HCT116 (cell line): ENCODE results near the gene SMIM5. TPM values are rescaled to one million over a fixed set of nuclear protein-coding genes. Genes with fewer than 3 reads are reported as not detected.
A peak's percentile ranks its signal among the peaks of the same experiment; 100 is the strongest.

ENCODE experiments used
- ATAC-seq: fragments of 200-7000 bp; cut with Tn5 transposase; 2 replicates; pipeline ENCODE4 v1.9.1; 2020; ENCODE audit warnings: mild to moderate bottlenecking, moderate library complexity
- BruUV-seq: library from RNA; stranded (reverse); fragments of 400-500 nt; replicated peaks from 2 replicates; lab custom pipeline; 2021; lab: Mats Ljungman, UMichigan
- CTCF ChIA-PET: fragments of 300-600 bp; sonication (Branson Sonifier 250); formaldehyde crosslinking; loops from one replicate; lab custom pipeline; 2021; ENCODE audit warnings: antibody characterized with exemption; lab: Charles Lee
- POLR2A ChIA-PET: fragments of 300-600, 350-600 bp; sonication (Branson Sonifier 250); formaldehyde crosslinking; loops from one replicate; lab custom pipeline; 2021; ENCODE audit warnings: antibody characterized with exemption; lab: Charles Lee
- RAD21 ChIA-PET, 2 experiments: fragments of 300-600 bp; sonication (Branson Sonifier 250); formaldehyde crosslinking; loops; one replicate each; lab custom pipeline; 2023; ENCODE audit warnings: low total read pairs in 2 of 2; ENCODE audit not compliant: uncharacterized antibody in 2 of 2, unreplicated experiment in 2 of 2, low non-redundant PET in 1 of 2; lab: Charles Lee
- DNase-seq: peaks from one replicate; pipeline ENCODE4 v3.0.0-alpha.2; 2010; ENCODE audit warnings: low read depth, low spot score
- H2AFZ ChIP-seq: fragments of 200-600 bp; shearing (Covaris generic), sonication (generic); 2 replicates; pipeline ENCODE4 v1.6.1; 2017; ENCODE audit warnings: low read depth, mixed run types, mixed read lengths, antibody characterized with exemption, low read length; ENCODE audit not compliant: poor library complexity, severe bottlenecking
- H3K27ac ChIP-seq: 2 replicates; pipeline ENCODE4 v1.5.1; 2012; ENCODE audit warnings: low read depth, low read length
- H3K27me3 ChIP-seq: fragments of 200-600 bp; sonication (generic); 2 replicates; pipeline ENCODE4 v1.6.1; 2016; ENCODE audit warnings: mixed run types, low read length, mixed read lengths; ENCODE audit not compliant: insufficient read depth
- H3K36me3 ChIP-seq, 2 experiments: fragments of 200-500 bp in 1 of 2; fragments of 200-600 bp in 1 of 2; sonication (Bioruptor generic) in 1 of 2; sonication (generic) in 1 of 2; 2 replicates each; pipeline versions ENCODE4 v1.5.1 to v1.6.1; 2014 to 2016; ENCODE audit warnings: low read length in 2 of 2, inconsistent platforms in 1 of 2, mixed read lengths in 1 of 2, mixed run types in 1 of 2; ENCODE audit not compliant: insufficient read depth in 2 of 2, control insufficient read depth in 1 of 2
- H3K4me1 ChIP-seq, 2 experiments: fragments of 200-600 bp in 1 of 2; sonication (generic) in 1 of 2; 2 replicates each; pipeline versions ENCODE4 v1.5.1 to v1.6.1; 2012 to 2017; ENCODE audit warnings: low read length in 2 of 2, inconsistent platforms in 1 of 2, mild to moderate bottlenecking in 1 of 2, mixed read lengths in 1 of 2, mixed run types in 1 of 2, moderate library complexity in 1 of 2; ENCODE audit not compliant: insufficient read depth in 2 of 2, control insufficient read depth in 1 of 2
- H3K4me2 ChIP-seq: fragments of 200-600 bp; sonication (generic); 2 replicates; pipeline ENCODE4 v1.6.1; 2017; ENCODE audit warnings: mixed run types, low read length, mixed read lengths
- H3K4me3 ChIP-seq, 2 experiments: fragments of 200-600 bp in 1 of 2; sonication (generic) in 1 of 2; replicated peaks in 1 of 2; 2 replicates each; pipeline ENCODE4 v1.5.1; 2011 to 2016; ENCODE audit warnings: low read length in 2 of 2, control low read depth in 1 of 2, low read depth in 1 of 2, mild to moderate bottlenecking in 1 of 2, mixed read lengths in 1 of 2, mixed run types in 1 of 2
- H3K79me2 ChIP-seq: fragments of 200-600 bp; sonication (generic); 2 replicates; pipeline ENCODE4 v1.6.1; 2017; ENCODE audit warnings: mild to moderate bottlenecking, mixed run types, low read length, moderate library complexity, mixed read lengths; ENCODE audit not compliant: insufficient read depth
- H3K9ac ChIP-seq: fragments of 200-600 bp; sonication (generic); 2 replicates; pipeline ENCODE4 v1.6.1; 2016; ENCODE audit warnings: low read length, mixed read lengths
- H3K9me2 ChIP-seq: fragments of 200-600 bp; sonication (generic), shearing (Covaris generic); 2 replicates; pipeline ENCODE4 v1.6.1; 2017; ENCODE audit warnings: mixed run types, mild to moderate bottlenecking, moderate library complexity; ENCODE audit not compliant: insufficient read depth
- H3K9me3 ChIP-seq, 2 experiments: fragments of 200-500 bp in 1 of 2; fragments of 200-600 bp in 1 of 2; sonication (Bioruptor generic) in 1 of 2; sonication (generic) in 1 of 2; 2 replicates each; pipeline ENCODE4 v1.6.1; 2014 to 2017; ENCODE audit warnings: low read length in 2 of 2, mixed read lengths in 2 of 2, inconsistent platforms in 1 of 2, low read depth in 1 of 2, mild to moderate bottlenecking in 1 of 2, mixed run types in 1 of 2, moderate library complexity in 1 of 2; ENCODE audit not compliant: control insufficient read depth in 1 of 2, insufficient read depth in 1 of 2
- H4K20me1 ChIP-seq: fragments of 200-600 bp; sonication (generic), shearing (Covaris generic); 2 replicates; pipeline ENCODE4 v1.6.1; 2017; ENCODE audit warnings: mixed run types, mild to moderate bottlenecking, moderate library complexity; ENCODE audit not compliant: insufficient read depth
- EGR1 ChIP-seq: IDR thresholded peaks from 2 replicates; pipeline ENCODE4 v1.6.1; 2012; ENCODE audit warnings: low read depth
- JUND ChIP-seq: IDR thresholded peaks from 2 replicates; pipeline ENCODE4 v1.6.1; 2012
- POLR2AphosphoS5 ChIP-seq: IDR thresholded peaks from 2 replicates; pipeline ENCODE4 v1.6.1; 2011; ENCODE audit warnings: mild to moderate bottlenecking, low read depth, low read length, moderate library complexity
- SIN3A ChIP-seq: IDR thresholded peaks from 2 replicates; pipeline ENCODE4 v1.6.1; 2012; ENCODE audit warnings: low read depth
- TCF7L2 ChIP-seq: IDR thresholded peaks from 2 replicates; pipeline ENCODE4 v1.7.0; 2011; ENCODE audit warnings: borderline replicate concordance, inconsistent platforms; ENCODE audit not compliant: insufficient read depth, insufficient read length; ENCODE audit errors: extremely low read depth
- YY1 ChIP-seq: IDR thresholded peaks from 2 replicates; pipeline ENCODE4 v1.6.1; 2011; ENCODE audit warnings: low read length, low read depth, moderate library complexity, mild to moderate bottlenecking; ENCODE audit not compliant: insufficient replicate concordance; ENCODE audit errors: extremely low read depth
- ZFX ChIP-seq: fragments of 450-650 bp; IDR thresholded peaks from 2 replicates; pipeline ENCODE4 v1.6.1; 2017
- intact Hi-C: fragments of 100-400 bp; cut with micrococcal nuclease; formaldehyde crosslinking; loops from 2 replicates; pipeline ENCODE4 v1.10.0; 2022
- total RNA-seq: library from RNA; stranded (reverse); gene quantifications from one replicate; pipeline ENCODE4 v1.2.1, GENCODE V29; 2021; ENCODE audit not compliant: unreplicated experiment
- TF ChIP-seq, protein P1 (sequence below): IDR thresholded peaks from 2 replicates; pipeline ENCODE4 v1.6.1; 2012
- TF ChIP-seq, protein P2 (sequence below), 3 experiments: fragments of 200-600 bp in 1 of 3; sonication (generic) in 1 of 3; IDR thresholded peaks in 2 of 3; conservative IDR thresholded peaks in 1 of 3; 2 replicates each; pipeline ENCODE4 v1.5.1; 2012 to 2017; ENCODE audit warnings: low read depth in 2 of 3, low read length in 2 of 3, antibody characterized with exemption in 1 of 3, borderline replicate concordance in 1 of 3, control low read depth in 1 of 3, mild to moderate bottlenecking in 1 of 3, mixed read lengths in 1 of 3, mixed run types in 1 of 3, moderate library complexity in 1 of 3; ENCODE audit not compliant: insufficient read depth in 1 of 3

The SMIM5 gene
- total RNA-seq, 1 experiment from 2014 or later, result 0.12 TPM

DNA sequence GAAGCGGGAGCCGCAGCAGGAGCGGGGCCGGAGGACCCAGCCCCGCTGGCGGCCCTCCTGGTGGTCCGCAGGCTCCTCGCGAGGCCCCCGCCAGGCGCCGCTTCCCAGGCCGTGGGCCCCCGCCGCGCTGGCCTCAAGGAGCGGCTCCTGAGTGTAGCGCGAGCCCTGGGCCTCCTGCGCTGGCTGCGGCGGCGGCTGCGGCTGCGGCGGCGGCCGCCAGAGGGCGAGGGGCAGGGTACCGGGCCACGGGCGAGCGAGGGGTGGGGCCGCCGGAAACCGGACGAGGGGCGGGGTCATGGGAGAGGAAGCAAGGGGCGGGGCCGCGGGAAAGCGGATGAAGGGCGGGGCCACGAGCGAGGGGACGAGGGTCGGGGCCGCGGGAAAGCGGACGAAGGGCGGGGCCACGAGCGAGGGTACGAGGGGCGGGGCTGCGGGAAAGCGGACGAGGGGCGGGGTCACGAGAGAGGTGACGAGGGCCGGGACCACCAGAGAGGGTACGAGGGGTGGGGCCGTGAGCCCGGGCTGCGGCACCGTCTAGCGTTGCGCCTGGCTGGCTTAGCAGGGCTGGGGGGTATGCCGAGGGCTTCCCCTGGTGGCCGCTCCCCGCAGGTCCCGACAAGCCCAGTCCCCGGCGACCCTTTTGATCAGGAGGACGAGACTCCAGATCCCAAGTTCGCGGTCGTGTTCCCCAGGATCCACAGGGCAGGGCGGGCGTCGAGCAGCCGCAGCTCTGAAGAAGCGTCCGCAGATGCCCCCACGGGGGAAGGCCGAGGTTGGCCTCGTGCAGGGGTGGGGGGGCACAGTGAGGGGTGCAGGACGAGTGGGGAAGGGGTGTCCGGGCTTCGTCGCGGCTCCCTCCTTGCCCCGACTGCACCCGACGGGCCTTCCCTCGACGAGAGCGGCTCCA, 44.0 kb upstream of the SMIM5 start:
- peak; percentile 38 for TF ChIP-seq POLR2AphosphoS5
- TF ChIP-seq, protein P1, sequence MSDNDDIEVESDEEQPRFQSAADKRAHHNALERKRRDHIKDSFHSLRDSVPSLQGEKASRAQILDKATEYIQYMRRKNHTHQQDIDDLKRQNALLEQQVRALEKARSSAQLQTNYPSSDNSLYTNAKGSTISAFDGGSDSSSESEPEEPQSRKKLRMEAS, result no peak
- TF ChIP-seq YY1, result peak; percentile 25
- TF ChIP-seq ZFX, result peak; percentile 61; the same call in 1 of the 2 replicates
- TF ChIP-seq JUND, result no peak
- TF ChIP-seq SIN3A, result no peak
- TF ChIP-seq TCF7L2, result peak; percentile 22
- TF ChIP-seq EGR1, result no peak
- TF ChIP-seq, protein P2, sequence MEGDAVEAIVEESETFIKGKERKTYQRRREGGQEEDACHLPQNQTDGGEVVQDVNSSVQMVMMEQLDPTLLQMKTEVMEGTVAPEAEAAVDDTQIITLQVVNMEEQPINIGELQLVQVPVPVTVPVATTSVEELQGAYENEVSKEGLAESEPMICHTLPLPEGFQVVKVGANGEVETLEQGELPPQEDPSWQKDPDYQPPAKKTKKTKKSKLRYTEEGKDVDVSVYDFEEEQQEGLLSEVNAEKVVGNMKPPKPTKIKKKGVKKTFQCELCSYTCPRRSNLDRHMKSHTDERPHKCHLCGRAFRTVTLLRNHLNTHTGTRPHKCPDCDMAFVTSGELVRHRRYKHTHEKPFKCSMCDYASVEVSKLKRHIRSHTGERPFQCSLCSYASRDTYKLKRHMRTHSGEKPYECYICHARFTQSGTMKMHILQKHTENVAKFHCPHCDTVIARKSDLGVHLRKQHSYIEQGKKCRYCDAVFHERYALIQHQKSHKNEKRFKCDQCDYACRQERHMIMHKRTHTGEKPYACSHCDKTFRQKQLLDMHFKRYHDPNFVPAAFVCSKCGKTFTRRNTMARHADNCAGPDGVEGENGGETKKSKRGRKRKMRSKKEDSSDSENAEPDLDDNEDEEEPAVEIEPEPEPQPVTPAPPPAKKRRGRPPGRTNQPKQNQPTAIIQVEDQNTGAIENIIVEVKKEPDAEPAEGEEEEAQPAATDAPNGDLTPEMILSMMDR (IDR thresholded peaks at IDR 0.05 in 2 of 3, conservative IDR thresholded peaks at IDR 0.05 in 1 of 3; ENCODE audit: borderline replicate concordance in 1 of 3, insufficient read depth in 1 of 3, low read depth in 2 of 3, low read length in 2 of 3), result peak; percentile 37 to 58 (median 42); a peak in 5 of 6 replicates
- TF ChIP-seq, all 23 proteins: peak for 5
- Histone ChIP-seq H2AFZ (no peak overlapping the region), H3K9ac (peak overlapping the region; percentile 35; the same call in 1 of the 2 replicates), H3K4me3 (peak overlapping the region; percentile 38 to 39), H3K27ac (peak overlapping the region; percentile 60; the same call in 1 of the 2 replicates), H3K4me2 (peak overlapping the region; percentile 71), H3K9me3 (no peaks in the 10 kb centered on the region), H3K4me1 (peaks cover 10 to 31% of the 10 kb centered on the region in 2 experiments; a peak in 3 of 4 replicates), H3K79me2 (no peaks in the 10 kb centered on the region), H3K27me3 (no peaks in the 10 kb centered on the region), H4K20me1 (no peaks in the 10 kb centered on the region), H3K9me2 (no peaks in the 10 kb centered on the region), H3K36me3 (no peaks in the 10 kb centered on the region)
- CTCF ChIA-PET, result interaction anchor here (0.7 to 4.3 kb wide), 3 partner anchors 12 to 43 kb away, joined by 3 to 45 read pairs (median 9); no protein-coding TSS in a partner anchor
- RAD21 ChIA-PET, result interaction anchor here in 1 of 2 experiments (0.6 kb wide), 1 partner anchor 11 kb away, joined by 3 read pairs; no protein-coding TSS in a partner anchor
- ATAC-seq, result peak; percentile 93
- intact Hi-C loops, result no loop called here
- BruUV-seq, result no TSS peak
- POLR2A ChIA-PET, result no interaction called here
- DNase-seq, result peak; percentile 71
